A549 (cell line): ENCODE measurements around the gene ANKFN1. TPM values are rescaled to one million over a fixed set of nuclear protein-coding genes. Genes with fewer than 3 reads are reported as not detected.

Experiments used
- ATAC-seq, 2 experiments: fragments of 200-7000 bp in 1 of 2; fragments of >200 bp in 1 of 2; cut with Nextera tagmentation in 1 of 2; cut with Tn5 transposase in 1 of 2; 3 replicates each; pipeline versions ENCODE4 v1.8.0 to v1.9.1; 2018 to 2020; ENCODE audit warnings: mild to moderate bottlenecking in 1 of 2, moderate library complexity in 1 of 2
- CTCF ChIA-PET: fragments of 300-600 bp; sonication (Branson Sonifier 250); formaldehyde crosslinking; extraction: SDS; loops from one replicate; lab custom pipeline; 2021; ENCODE audit warnings: antibody characterized with exemption, inconsistent platforms; lab: Yijun Ruan, JAX
- POLR2A ChIA-PET: fragments of 350-600 bp; formaldehyde crosslinking; extraction: SDS; loops from one replicate; lab custom pipeline; 2021; ENCODE audit warnings: antibody characterized with exemption, inconsistent platforms; lab: Yijun Ruan, JAX
- DNase-seq, 2 experiments: peaks; one replicate each; pipeline versions ENCODE4 v3.0.0 to v3.0.0-alpha.2; 2011 to 2016; ENCODE audit warnings: low read depth in 1 of 2, low spot score in 1 of 2
- FAIRE-seq: peaks from 2 replicates; lab custom pipeline; 2011; peaks lifted over from hg19 to GRCh38; lab: Jason Lieb, UNC
- H3K27ac ChIP-seq, 2 experiments: fragments of >200 bp; sonication (Bioruptor Twin); formaldehyde crosslinking; 3 replicates each; pipeline ENCODE4 v1.5.1; 2016 to 2017
- H3K4me1 ChIP-seq: fragments of >200 bp; sonication (Bioruptor Twin); formaldehyde crosslinking; 3 replicates; pipeline ENCODE4 v1.6.1; 2016
- H3K4me2 ChIP-seq: fragments of >200 bp; sonication (Bioruptor Twin); formaldehyde crosslinking; 3 replicates; pipeline ENCODE4 v1.6.1; 2016
- H3K4me3 ChIP-seq: fragments of >200 bp; sonication (Bioruptor Twin); formaldehyde crosslinking; 3 replicates; pipeline ENCODE4 v1.5.1; 2016
- H3K9me3 ChIP-seq: fragments of >200 bp; sonication (Bioruptor Twin); formaldehyde crosslinking; 3 replicates; pipeline ENCODE4 v1.6.1; 2016
- CBX2 ChIP-seq: fragments of 200-600 bp; sonication (generic); IDR thresholded peaks from 2 replicates; pipeline ENCODE4 v1.6.1; 2016; ENCODE audit warnings: low read depth, mild to moderate bottlenecking, borderline replicate concordance
- CHD4 ChIP-seq: fragments of 200-600 bp; sonication (generic); IDR thresholded peaks from 2 replicates; pipeline ENCODE4 v1.6.1; 2016; ENCODE audit warnings: antibody characterized with exemption, mild to moderate bottlenecking, borderline replicate concordance
- EP300 ChIP-seq, 2 experiments: fragments of >200 bp; sonication (Bioruptor Twin); formaldehyde crosslinking; IDR thresholded peaks; 2 replicates in 1 of 2; 3 replicates in 1 of 2; pipeline ENCODE4 v1.6.1; 2016 to 2017
- ESRRA ChIP-seq: fragments of 150-350 bp; IDR thresholded peaks from 2 replicates; pipeline ENCODE4 v1.6.1; 2014; ENCODE audit warnings: mild to moderate bottlenecking, low read length, borderline replicate concordance
- HEYL ChIP-seq: fragments of 250-450 bp; sonication (Bioruptor Pico); IDR thresholded peaks from 2 replicates; pipeline ENCODE4 v1.8.0; 2021; ENCODE audit warnings: mild to moderate bottlenecking, moderate library complexity
- HOXA7 ChIP-seq: fragments of 250-450 bp; sonication (Bioruptor Pico); IDR thresholded peaks from 2 replicates; pipeline ENCODE4 v1.5.0; 2020; ENCODE audit warnings: mild to moderate bottlenecking, moderate library complexity
- JUN ChIP-seq, 2 experiments: fragments of >200 bp; sonication (Bioruptor Twin); formaldehyde crosslinking; IDR thresholded peaks; 2 replicates in 1 of 2; 3 replicates in 1 of 2; pipeline ENCODE4 v1.6.1; 2016 to 2017
- JUNB ChIP-seq: fragments of >200 bp; sonication (Bioruptor Twin); formaldehyde crosslinking; IDR thresholded peaks from 2 replicates; pipeline ENCODE4 v1.6.1; 2016
- MYC ChIP-seq: IDR thresholded peaks from 2 replicates; pipeline ENCODE4 v1.6.1; 2012; ENCODE audit warnings: mild to moderate bottlenecking, inconsistent platforms, low read length, improper control_type of control experiment, borderline replicate concordance
- PHF8 ChIP-seq: fragments of 200-600 bp; sonication (generic); IDR thresholded peaks from 2 replicates; pipeline ENCODE4 v1.6.1; 2016; ENCODE audit warnings: low read depth, mild to moderate bottlenecking, antibody characterized with exemption, moderate library complexity, borderline replicate concordance
- RAD21 ChIP-seq, 2 experiments: fragments of >200 bp in 1 of 2; sonication (Bioruptor Twin) in 1 of 2; formaldehyde crosslinking in 1 of 2; IDR thresholded peaks in 1 of 2; conservative IDR thresholded peaks in 1 of 2; 2 replicates in 1 of 2; 3 replicates in 1 of 2; pipeline ENCODE4 v1.6.1; 2012 to 2018; ENCODE audit warnings: inconsistent platforms in 1 of 2
- RARB ChIP-seq: fragments of 250-450 bp; sonication (Bioruptor Pico); IDR thresholded peaks from 2 replicates; pipeline ENCODE4 v1.8.0; 2021; ENCODE audit warnings: mild to moderate bottlenecking, moderate library complexity
- RCOR1 ChIP-seq: fragments of 150-350 bp; IDR thresholded peaks from 2 replicates; pipeline ENCODE4 v1.6.1; 2014; ENCODE audit warnings: antibody characterized with exemption, low read length, low read depth
- RFX5 ChIP-seq: fragments of 450-650 bp; IDR thresholded peaks from 2 replicates; pipeline ENCODE4 v1.7.1; 2014; ENCODE audit warnings: antibody characterized with exemption, mild to moderate bottlenecking, moderate library complexity
- SMC3 ChIP-seq: fragments of >200 bp; sonication (Bioruptor Twin); formaldehyde crosslinking; IDR thresholded peaks from 3 replicates; pipeline ENCODE4 v1.6.1; 2018; ENCODE audit warnings: inconsistent platforms
- SREBF2 ChIP-seq: fragments of 450-650 bp; IDR thresholded peaks from 2 replicates; pipeline ENCODE4 v1.6.1; 2014; ENCODE audit warnings: mild to moderate bottlenecking, moderate library complexity
- TFCP2L1 ChIP-seq: fragments of 250-450 bp; sonication (Bioruptor Pico); IDR thresholded peaks from 2 replicates; pipeline ENCODE4 v1.5.0; 2021; ENCODE audit warnings: mild to moderate bottlenecking
- TP53 ChIP-seq: fragments of 250-450 bp; sonication (Bioruptor Pico); IDR thresholded peaks from 2 replicates; pipeline ENCODE4 v1.5.0; 2021; ENCODE audit warnings: mild to moderate bottlenecking, moderate library complexity
- ZFP36 ChIP-seq: fragments of 450-650 bp; IDR thresholded peaks from 2 replicates; pipeline ENCODE4 v1.6.1; 2014; ENCODE audit warnings: borderline replicate concordance; ENCODE audit not compliant: partially characterized antibody
- ZSCAN20 ChIP-seq: fragments of 250-450 bp; sonication (Bioruptor Pico); IDR thresholded peaks from 2 replicates; pipeline ENCODE4 v1.8.0; 2022; ENCODE audit warnings: mild to moderate bottlenecking, moderate library complexity
- WGBS: methylation state at CpG from one replicate; pipeline ENCODE4 v1.1.6; 2017; ENCODE audit errors: missing lambda C conversion rate; 5-methylcytosine and 5-hydroxymethylcytosine counted together
- polyA plus RNA-seq, 4 experiments: library from polyadenylated mRNA; depleted of rRNA in 3 of 4; stranded (reverse); fragments of >200 nt; fragmentation: RNase III in 1 of 4; extraction: RNeasy Plus Mini Kit Qiagen cat#74134 plus additional on column Dnase treatment in 1 of 4; gene quantifications; 2 replicates in 3 of 4; 3 replicates in 1 of 4; pipeline ENCODE4 v1.2.3, GENCODE V29; 2011 to 2017
- TF ChIP-seq, protein P1 (sequence below): fragments of >200 bp; sonication (Bioruptor Twin); formaldehyde crosslinking; IDR thresholded peaks from 3 replicates; pipeline ENCODE4 v1.5.1; 2016
- TF ChIP-seq, protein P2 (sequence below): fragments of 450-650 bp; IDR thresholded peaks from 2 replicates; pipeline ENCODE4 v1.6.1; 2014; ENCODE audit warnings: antibody characterized with exemption
- TF ChIP-seq, protein P3 (sequence below): fragments of 250-450 bp; sonication (Bioruptor Pico); IDR thresholded peaks from 2 replicates; pipeline ENCODE4 v1.5.0; 2020; ENCODE audit warnings: low read depth, mild to moderate bottlenecking, moderate library complexity

Gene ANKFN1
- polyA plus RNA-seq, 2 of the 4 experiments (the other 2 are of a cell fraction) = 0.37 TPM; not detected in 1

DNA sequence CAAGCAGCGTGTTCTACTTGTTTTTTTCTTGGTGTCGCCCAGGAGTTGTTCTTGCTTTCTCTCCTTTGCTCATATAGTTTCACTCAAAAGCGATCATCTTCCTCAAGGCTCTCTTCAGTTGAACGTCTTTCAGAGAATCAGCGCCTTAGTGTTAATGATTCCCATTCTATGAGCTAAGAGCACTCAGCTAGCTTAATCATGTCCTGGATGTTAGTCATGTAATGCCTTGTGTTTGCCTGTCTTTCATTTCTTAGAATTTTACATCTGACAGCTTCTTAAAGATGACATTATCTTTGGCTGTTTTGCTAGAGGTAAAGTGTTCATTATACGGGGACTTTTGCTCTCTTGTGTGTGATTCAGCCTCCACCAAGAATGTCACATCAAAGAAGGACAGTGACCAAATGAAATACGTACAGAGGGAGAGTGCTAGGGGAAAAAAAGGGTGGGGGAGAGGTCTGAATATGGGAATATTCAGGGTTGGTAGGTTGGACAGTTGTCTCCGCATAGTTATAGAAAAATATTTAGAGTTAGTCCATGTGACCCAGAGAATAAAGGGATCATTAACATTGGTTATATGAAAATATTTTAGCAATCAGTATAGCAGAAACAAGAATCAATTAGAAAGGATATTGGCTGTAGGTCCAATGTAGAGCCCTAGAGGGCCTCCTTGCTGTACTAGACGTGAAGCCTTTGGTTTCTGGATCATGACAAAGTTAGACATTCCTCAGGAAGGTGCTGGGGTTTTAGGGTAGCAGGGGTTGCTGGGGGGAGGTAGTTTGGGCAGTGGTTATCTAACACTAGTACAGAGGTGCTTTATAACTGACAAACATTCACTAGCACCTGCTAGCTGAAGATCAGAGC is 31.9 kb upstream of the ANKFN1 start:
- H3K27ac ChIP-seq = no peak overlapping the region
- ATAC-seq = no peak
- H3K4me1 ChIP-seq = no peaks in the 10 kb centered on the region
- CTCF ChIA-PET = interaction anchor here (2.1 kb wide), 1 partner anchor 19 kb away, joined by 5 read pairs; no protein-coding TSS in a partner anchor
- POLR2A ChIA-PET = no interaction called here
- 17% methylated on average over 9 of the region's 9 CpGs for WGBS
- FAIRE-seq = no peak
- no peak for DNase-seq
- no peak for TF ChIP-seq CBX2
- TF ChIP-seq RAD21 (conservative IDR thresholded peaks at IDR 0.05 in 1 of 2, IDR thresholded peaks at IDR 0.05 in 1 of 2) = 0 out of 5 replicates have a peak, but pooled peaks of 1 of the 2 experiments have one; percentile 9
- H3K4me3 ChIP-seq = no peak overlapping the region
- H3K4me2 ChIP-seq = no peak overlapping the region
- no peaks in the 10 kb centered on the region for H3K9me3 ChIP-seq

DNA sequence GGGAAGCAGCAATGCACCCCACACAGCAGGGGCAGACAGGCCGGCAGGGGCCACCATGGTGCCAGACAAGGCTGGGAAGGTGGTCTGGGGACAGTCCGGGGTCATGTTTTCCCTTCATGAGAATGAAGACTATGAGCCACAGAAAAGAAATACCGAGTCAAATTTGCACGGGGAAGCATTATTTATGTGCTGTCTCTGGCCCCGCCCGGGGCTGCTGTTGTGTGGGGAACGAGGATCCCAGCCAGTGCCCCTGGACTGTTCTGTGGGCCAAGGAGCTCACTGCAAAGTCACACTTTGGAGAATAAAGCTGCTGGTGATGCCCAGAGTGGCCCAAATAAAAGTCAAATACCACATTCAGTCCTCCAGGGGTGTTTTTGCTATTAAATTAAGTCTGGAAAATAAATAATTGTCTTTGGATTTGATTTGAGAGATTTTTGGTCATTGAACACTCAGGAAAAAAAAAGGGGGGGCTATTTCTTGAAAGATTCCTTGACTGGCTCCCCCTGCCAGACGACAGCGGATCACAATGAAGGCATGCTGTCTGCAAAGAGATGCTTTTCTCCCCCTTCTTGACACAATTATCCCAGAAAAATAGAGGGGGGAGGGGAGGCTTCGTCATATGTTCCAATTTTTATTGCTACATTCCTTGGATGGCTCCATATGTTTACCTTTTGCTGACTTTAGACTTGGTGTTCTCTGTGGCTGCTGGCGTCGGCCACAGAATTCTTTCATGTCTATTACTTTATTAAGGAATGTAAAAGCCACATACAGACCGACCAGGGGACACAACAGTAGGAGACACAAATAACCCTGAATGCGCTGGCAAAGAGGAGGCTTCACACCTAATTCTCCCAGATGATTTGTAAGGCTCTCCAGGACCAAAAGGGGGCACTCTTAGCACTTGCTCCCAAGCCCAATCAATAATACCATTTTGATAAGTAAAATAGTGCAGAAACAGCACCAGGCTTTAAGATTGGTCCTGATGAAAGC is 27.1 kb upstream of the ANKFN1 start:
- H3K4me1 ChIP-seq = no peaks in the 10 kb centered on the region
- H3K27ac ChIP-seq = no peak overlapping the region
- ChIA-PET CTCF (interaction anchor here (0.7 to 1.8 kb wide), 9 partner anchors 9 to 589 kb away, joined by 3 to 6 read pairs (median 3); no protein-coding TSS in a partner anchor), POLR2A (no interaction called here)
- H3K9me3 ChIP-seq = no peaks in the 10 kb centered on the region
- no peak overlapping the region for H3K4me2 ChIP-seq
- ATAC-seq = peak in 1 of 2 experiments; percentile 51; a peak in 2 of 6 replicates
- no peak for FAIRE-seq
- 11% methylated on average over 14 of the region's 14 CpGs for WGBS
- H3K4me3 ChIP-seq = no peak overlapping the region
- no peak for TF ChIP-seq RCOR1
- TF ChIP-seq, protein P1, sequence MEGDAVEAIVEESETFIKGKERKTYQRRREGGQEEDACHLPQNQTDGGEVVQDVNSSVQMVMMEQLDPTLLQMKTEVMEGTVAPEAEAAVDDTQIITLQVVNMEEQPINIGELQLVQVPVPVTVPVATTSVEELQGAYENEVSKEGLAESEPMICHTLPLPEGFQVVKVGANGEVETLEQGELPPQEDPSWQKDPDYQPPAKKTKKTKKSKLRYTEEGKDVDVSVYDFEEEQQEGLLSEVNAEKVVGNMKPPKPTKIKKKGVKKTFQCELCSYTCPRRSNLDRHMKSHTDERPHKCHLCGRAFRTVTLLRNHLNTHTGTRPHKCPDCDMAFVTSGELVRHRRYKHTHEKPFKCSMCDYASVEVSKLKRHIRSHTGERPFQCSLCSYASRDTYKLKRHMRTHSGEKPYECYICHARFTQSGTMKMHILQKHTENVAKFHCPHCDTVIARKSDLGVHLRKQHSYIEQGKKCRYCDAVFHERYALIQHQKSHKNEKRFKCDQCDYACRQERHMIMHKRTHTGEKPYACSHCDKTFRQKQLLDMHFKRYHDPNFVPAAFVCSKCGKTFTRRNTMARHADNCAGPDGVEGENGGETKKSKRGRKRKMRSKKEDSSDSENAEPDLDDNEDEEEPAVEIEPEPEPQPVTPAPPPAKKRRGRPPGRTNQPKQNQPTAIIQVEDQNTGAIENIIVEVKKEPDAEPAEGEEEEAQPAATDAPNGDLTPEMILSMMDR = peak; percentile 42
- no peak for TF ChIP-seq ZSCAN20
- TF ChIP-seq SMC3 = peak; percentile 27; the same call in 1 of the 3 replicates
- TF ChIP-seq, protein P2, sequence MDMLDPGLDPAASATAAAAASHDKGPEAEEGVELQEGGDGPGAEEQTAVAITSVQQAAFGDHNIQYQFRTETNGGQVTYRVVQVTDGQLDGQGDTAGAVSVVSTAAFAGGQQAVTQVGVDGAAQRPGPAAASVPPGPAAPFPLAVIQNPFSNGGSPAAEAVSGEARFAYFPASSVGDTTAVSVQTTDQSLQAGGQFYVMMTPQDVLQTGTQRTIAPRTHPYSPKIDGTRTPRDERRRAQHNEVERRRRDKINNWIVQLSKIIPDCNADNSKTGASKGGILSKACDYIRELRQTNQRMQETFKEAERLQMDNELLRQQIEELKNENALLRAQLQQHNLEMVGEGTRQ = no peak
- TF ChIP-seq JUN (IDR thresholded peaks at IDR 0.05) = no peak
- TF ChIP-seq RAD21 (conservative IDR thresholded peaks at IDR 0.05 in 1 of 2, IDR thresholded peaks at IDR 0.05 in 1 of 2) = peak; percentile 42 to 62; a peak in 3 of 5 replicates
- DNase-seq = peak in 1 of 2 experiments; percentile 52

DNA sequence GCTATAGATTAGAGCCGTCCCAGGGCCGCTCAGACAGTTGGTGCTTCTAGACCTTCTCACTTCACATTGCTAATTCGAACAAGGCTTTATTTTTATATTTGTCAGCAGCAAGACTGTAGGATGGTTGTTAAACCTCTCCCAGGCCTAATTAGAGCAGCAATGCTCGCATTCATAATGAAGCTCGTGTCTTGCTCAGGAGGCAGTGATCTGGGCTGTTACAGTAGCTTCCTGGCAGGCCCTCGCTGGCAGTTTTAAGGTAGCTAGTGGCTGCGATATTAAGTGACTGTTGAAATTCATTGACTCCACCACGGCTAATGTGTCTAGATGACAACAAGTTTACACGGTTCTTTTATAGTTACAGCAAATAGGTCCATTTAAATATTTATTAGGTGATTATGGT is 23.2 kb upstream of the ANKFN1 start:
- H3K4me1 ChIP-seq = no peaks in the 10 kb centered on the region
- DNase-seq = no peak
- POLR2A ChIA-PET = no interaction called here
- no peak overlapping the region for H3K4me2 ChIP-seq
- H3K9me3 ChIP-seq = no peaks in the 10 kb centered on the region
- no peak for TF ChIP-seq ZFP36
- no peak for TF ChIP-seq MYC
- TF ChIP-seq CBX2 = no peak
- TF ChIP-seq PHF8 = no peak
- no peak for TF ChIP-seq ESRRA
- no peak for TF ChIP-seq ZSCAN20
- no peak for TF ChIP-seq RFX5
- TF ChIP-seq RARB (CRISPR knock-in tag) = no peak
- TF ChIP-seq TFCP2L1 (CRISPR knock-in tag) = no peak
- TF ChIP-seq HOXA7 (CRISPR knock-in tag) = no peak
- TF ChIP-seq, protein P3, sequence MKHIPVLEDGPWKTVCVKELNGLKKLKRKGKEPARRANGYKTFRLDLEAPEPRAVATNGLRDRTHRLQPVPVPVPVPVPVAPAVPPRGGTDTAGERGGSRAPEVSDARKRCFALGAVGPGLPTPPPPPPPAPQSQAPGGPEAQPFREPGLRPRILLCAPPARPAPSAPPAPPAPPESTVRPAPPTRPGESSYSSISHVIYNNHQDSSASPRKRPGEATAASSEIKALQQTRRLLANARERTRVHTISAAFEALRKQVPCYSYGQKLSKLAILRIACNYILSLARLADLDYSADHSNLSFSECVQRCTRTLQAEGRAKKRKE = no peak
- TF ChIP-seq CHD4 = no peak
- no peak for TF ChIP-seq SREBF2
- no peak for TF ChIP-seq EP300 (IDR thresholded peaks at IDR 0.05)
- TF ChIP-seq HEYL (CRISPR knock-in tag) = no peak
- no peak for TF ChIP-seq JUNB
- TF ChIP-seq TP53 (CRISPR knock-in tag) = no peak
- CTCF ChIA-PET = interaction anchor here (0.6 to 0.7 kb wide), 2 partner anchors 48 to 360 kb away, joined by 3 to 5 read pairs; no protein-coding TSS in a partner anchor
- no peak overlapping the region for H3K27ac ChIP-seq
- WGBS = 33% methylated on average over 9 of the region's 9 CpGs
- no peak for ATAC-seq
- FAIRE-seq = no peak
- no peak overlapping the region for H3K4me3 ChIP-seq
